Natural killer cell (primary cell): Measurements from ENCODE around the gene IL1RL1. TPM values are rescaled to one million over a fixed set of nuclear protein-coding genes. Genes with fewer than 3 reads are reported as not detected.

Experiments used
- ATAC-seq, 3 donors: fragments of 150-1000 bp in 2 of 3; fragments of 200-7000 bp in 1 of 3; cut with Tn5 transposase; 1 replicate in 1 of 3; 2 replicates in 2 of 3; pipeline ENCODE4 v1.10.0; 2021; ENCODE audit warnings: mild to moderate bottlenecking in 2 of 3, moderate library complexity in 2 of 3
- DNase-seq, 2 donors: peaks; one replicate each; pipeline versions ENCODE4 v3.0.0 to v3.0.0-alpha.2; 2013 to 2021; ENCODE audit warnings: mixed read lengths in 1 of 2
- H3K27ac ChIP-seq: one replicate; pipeline ENCODE4 v1.5.1; 2013; ENCODE audit warnings: mild to moderate bottlenecking, low read length
- H3K27me3 ChIP-seq: one replicate; pipeline ENCODE4 v1.6.1; 2013; ENCODE audit warnings: low read length; ENCODE audit not compliant: control insufficient read depth, insufficient read depth
- H3K36me3 ChIP-seq: one replicate; pipeline ENCODE4 v1.6.1; 2013; ENCODE audit warnings: low read length; ENCODE audit not compliant: control insufficient read depth, insufficient read depth
- H3K4me1 ChIP-seq: one replicate; pipeline ENCODE4 v1.6.1; 2013; ENCODE audit warnings: low read length; ENCODE audit not compliant: control insufficient read depth, insufficient read depth
- H3K4me3 ChIP-seq: one replicate; pipeline ENCODE4 v1.5.1; 2013; ENCODE audit warnings: low read length
- H3K9me3 ChIP-seq: one replicate; pipeline ENCODE4 v1.6.1; 2013; ENCODE audit warnings: low read length; ENCODE audit not compliant: control insufficient read depth, insufficient read depth
- H3K27ac Mint-ChIP-seq, 2 donors: one replicate each; pipeline ENCODE4 v1.8.0; 2022; ENCODE audit warnings: mild to moderate bottlenecking in 2 of 2, mixed read lengths in 2 of 2, moderate library complexity in 1 of 2
- H3K27me3 Mint-ChIP-seq, 2 donors: one replicate each; pipeline ENCODE4 v1.8.0; 2022; ENCODE audit warnings: low read depth in 2 of 2, mixed read lengths in 2 of 2
- H3K36me3 Mint-ChIP-seq: one replicate; pipeline ENCODE4 v1.8.0; 2022; ENCODE audit warnings: mixed read lengths
- H3K4me1 Mint-ChIP-seq, 2 donors: one replicate each; pipeline ENCODE4 v1.8.0; 2022; ENCODE audit warnings: mixed read lengths in 2 of 2
- H3K4me3 Mint-ChIP-seq: one replicate; pipeline ENCODE4 v1.8.0; 2022; ENCODE audit warnings: mild to moderate bottlenecking, moderate library complexity, mixed read lengths
- H3K9me3 Mint-ChIP-seq, 2 donors: one replicate each; pipeline ENCODE4 v1.8.0; 2022; ENCODE audit warnings: mixed read lengths in 2 of 2
- WGBS: methylation state at CpG from one replicate; pipeline ENCODE4 v1.1.7; 2013; ENCODE audit warnings: missing lambda C conversion rate; ENCODE audit not compliant: insufficient coverage; 5-methylcytosine and 5-hydroxymethylcytosine counted together
- intact Hi-C: fragments of 100-400 bp; cut with micrococcal nuclease; formaldehyde crosslinking; loops from one replicate; pipeline ENCODE4 v1.14.2; 2022
- total RNA-seq, 4 donors: library from RNA; stranded (reverse); fragments of 120-200 nt in 1 of 4; gene quantifications; one replicate each; pipeline versions ENCODE4 v1.2.3 to v1.2.4, GENCODE V29; 2013 to 2022
- TF ChIP-seq, protein P1 (sequence below): fragments of 200-600 bp; IDR thresholded peaks from one replicate; pipeline ENCODE4 v1.8.0; 2022; ENCODE audit warnings: antibody characterized with exemption

Gene IL1RL1
- total RNA-seq: 10 to 100 TPM in 1 of 3 donors, 1 to 10 TPM in 1, under 1 TPM in 1; 0.49 to 68.1 (median 2.2) TPM
- 0.45 TPM for total RNA-seq (2013)

DNA sequence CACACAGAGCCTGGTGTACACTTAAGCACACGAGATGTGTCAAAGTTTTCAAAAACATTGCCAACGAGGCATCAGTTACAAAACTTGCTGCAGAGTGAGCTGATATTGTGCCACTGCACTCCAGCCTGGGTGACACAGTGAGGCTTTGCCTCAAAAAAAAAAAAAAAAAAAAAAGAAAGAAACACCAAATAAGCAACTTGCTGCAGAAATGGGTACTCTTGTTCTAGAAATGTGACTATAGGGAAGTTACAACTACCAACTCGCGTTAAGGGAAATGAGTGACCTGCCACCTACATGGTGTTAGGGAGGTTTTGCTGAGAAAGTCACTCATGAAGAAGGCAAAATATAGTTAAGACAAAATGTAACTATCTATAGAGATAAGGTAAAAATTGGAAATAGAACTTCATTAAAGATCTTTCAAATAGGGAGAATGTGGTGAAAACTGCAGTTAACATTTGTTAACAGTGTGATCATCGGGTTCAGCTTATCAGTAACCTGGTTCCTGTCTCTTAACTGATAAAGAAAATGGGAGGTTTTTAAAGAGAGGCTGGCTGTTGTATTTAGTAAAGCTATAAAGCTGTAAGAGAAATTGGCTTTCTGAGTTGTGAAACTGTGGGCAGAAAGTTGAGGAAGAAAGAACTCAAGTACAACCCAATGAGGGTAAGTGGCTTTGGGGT, at the start of gene IL1RL1:
Gene IL1RL1, plus strand, starts transcription at position 600 of the 677 bp plus-strand sequence. CDS start 26,702 bp downstream, outside the sequence.
- Mint-ChIP-seq H3K27me3 (peaks cover 0 to 5% of the 10 kb centered on the region in 2 donors), H3K36me3 (no peaks in the 10 kb centered on the region), H3K27ac (peak within 1 kb of the TSS; percentile 57 to 70), H3K4me1 (peaks cover 21 to 36% of the 10 kb centered on the region in 2 donors), H3K4me3 (no peak within 1 kb of the TSS), H3K9me3 (no peaks in the 10 kb centered on the region)
- intact Hi-C loops: no loop called here
- Histone ChIP-seq H3K4me1 (peaks cover 7% of the 10 kb centered on the region), H3K9me3 (no peaks in the 10 kb centered on the region), H3K4me3 (no peak within 1 kb of the TSS), H3K27me3 (no peaks in the 10 kb centered on the region), H3K36me3 (no peaks in the 10 kb centered on the region), H3K27ac (no peak within 1 kb of the TSS)
- DNase-seq (no peak), ATAC-seq (peak; percentile 67 to 73 (median 70))
- 48% methylated on average over 5 of the region's 5 CpGs for WGBS
- TF ChIP-seq, protein P1, sequence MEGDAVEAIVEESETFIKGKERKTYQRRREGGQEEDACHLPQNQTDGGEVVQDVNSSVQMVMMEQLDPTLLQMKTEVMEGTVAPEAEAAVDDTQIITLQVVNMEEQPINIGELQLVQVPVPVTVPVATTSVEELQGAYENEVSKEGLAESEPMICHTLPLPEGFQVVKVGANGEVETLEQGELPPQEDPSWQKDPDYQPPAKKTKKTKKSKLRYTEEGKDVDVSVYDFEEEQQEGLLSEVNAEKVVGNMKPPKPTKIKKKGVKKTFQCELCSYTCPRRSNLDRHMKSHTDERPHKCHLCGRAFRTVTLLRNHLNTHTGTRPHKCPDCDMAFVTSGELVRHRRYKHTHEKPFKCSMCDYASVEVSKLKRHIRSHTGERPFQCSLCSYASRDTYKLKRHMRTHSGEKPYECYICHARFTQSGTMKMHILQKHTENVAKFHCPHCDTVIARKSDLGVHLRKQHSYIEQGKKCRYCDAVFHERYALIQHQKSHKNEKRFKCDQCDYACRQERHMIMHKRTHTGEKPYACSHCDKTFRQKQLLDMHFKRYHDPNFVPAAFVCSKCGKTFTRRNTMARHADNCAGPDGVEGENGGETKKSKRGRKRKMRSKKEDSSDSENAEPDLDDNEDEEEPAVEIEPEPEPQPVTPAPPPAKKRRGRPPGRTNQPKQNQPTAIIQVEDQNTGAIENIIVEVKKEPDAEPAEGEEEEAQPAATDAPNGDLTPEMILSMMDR: no peak

DNA sequence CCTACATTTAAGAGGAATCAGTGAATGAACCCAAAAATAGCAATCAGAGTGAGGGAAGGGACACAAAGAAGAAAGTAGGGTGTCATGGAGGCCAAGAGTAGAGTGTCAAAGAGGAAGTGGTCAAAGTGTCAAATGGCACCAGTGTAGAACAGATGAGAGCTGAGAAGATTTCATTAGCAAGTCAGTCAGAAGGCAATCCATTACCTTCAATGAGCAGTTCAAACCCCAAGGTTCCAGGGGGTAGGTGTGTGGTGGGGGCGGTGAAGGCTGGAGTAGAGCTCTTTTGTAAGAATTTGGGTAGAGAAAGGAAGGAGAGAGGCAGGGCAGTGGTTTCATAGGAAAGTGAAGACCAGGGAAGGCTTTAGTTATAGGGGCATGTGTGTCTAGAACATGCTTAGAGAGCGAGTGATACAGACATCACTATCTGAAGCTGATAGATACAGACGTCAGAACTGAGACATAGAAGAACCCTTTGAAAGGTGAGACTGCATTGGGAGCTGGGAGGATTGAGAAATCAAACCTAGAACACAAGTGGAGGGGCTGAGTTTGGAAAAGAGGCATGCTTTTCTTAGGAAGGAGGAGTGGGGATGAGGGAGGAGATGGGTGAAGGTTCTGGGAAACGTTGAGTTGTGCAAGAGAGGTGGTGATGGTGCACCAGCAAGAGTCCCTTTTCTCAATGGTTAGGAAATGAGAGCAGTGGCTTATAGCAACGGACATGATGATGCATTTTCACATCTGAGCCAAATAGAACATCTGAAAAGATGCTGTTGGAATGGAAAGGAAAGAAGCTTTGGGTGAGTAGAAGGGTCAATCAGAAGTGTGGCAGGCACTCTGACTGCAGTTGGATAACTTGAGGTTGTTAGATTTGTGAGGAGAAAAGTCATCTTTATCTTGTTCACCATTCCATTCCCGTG, 48.9 kb upstream of the IL1RL1 start:
- ATAC-seq (peak; percentile 67 to 84 (median 77)), DNase-seq (peak in 1 of 2 donors; percentile 40)
- H3K4me3 Mint-ChIP-seq: no peak overlapping the region
- no peak overlapping the region for H3K27ac Mint-ChIP-seq
- intact Hi-C loops: loop anchor here (2.0 to 5.0 kb wide), 3 partner anchors 35 to 340 kb away; no protein-coding TSS in a partner anchor
- no peaks in the 10 kb centered on the region for H3K9me3 ChIP-seq
- H3K27me3 ChIP-seq: no peaks in the 10 kb centered on the region
- H3K4me1 ChIP-seq: peaks cover 58% of the 10 kb centered on the region
- no peak overlapping the region for H3K4me3 ChIP-seq
- H3K36me3 Mint-ChIP-seq: no peaks in the 10 kb centered on the region
- H3K36me3 ChIP-seq: no peaks in the 10 kb centered on the region
- H3K9me3 Mint-ChIP-seq: peaks cover 3% of the 10 kb centered on the region in 2 donors
- peak overlapping the region; percentile 40 for H3K27ac ChIP-seq
- WGBS: 64% methylated on average over 5 of the region's 6 CpGs
- TF ChIP-seq, protein P1: no peak
- H3K27me3 Mint-ChIP-seq: no peaks in the 10 kb centered on the region
- H3K4me1 Mint-ChIP-seq: peaks cover 33 to 43% of the 10 kb centered on the region in 2 donors

DNA sequence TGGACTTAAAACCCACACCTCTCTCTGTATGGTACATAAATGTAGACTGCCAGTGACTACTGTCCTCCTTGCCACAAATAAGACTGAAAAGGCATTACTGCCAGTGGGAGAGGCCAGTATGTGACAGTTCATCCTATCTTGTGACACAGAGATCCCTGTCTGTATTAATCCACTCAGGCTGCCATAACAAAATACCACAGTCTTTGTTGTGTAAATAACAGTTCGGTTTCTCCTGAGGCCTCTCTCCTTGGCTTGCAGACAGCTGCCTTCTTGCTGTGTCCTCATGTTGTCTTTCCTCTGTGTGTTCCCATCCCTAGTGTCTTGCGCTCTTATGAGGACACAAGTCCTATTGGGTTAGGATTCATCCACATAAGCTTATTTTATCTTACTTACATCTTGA, 46.4 kb upstream of the IL1RL1 start:
- Mint-ChIP-seq H3K36me3 (no peaks in the 10 kb centered on the region), H3K27ac (no peak overlapping the region), H3K4me3 (peak overlapping the region; percentile 21), H3K27me3 (peaks cover 0 to 3% of the 10 kb centered on the region in 2 donors), H3K4me1 (peaks cover 16 to 21% of the 10 kb centered on the region in 2 donors), H3K9me3 (no peaks in the 10 kb centered on the region)
- H3K4me3 ChIP-seq: no peak overlapping the region
- intact Hi-C loops: loop anchor here (5.0 kb wide), 2 partner anchors 32 to 337 kb away; no protein-coding TSS in a partner anchor
- peak in 1 of 3 donors; percentile 4 for ATAC-seq
- H3K9me3 ChIP-seq: no peaks in the 10 kb centered on the region
- WGBS: 89% methylated on average over 2 of the region's 2 CpGs
- peaks cover 47% of the 10 kb centered on the region for H3K4me1 ChIP-seq
- no peaks in the 10 kb centered on the region for H3K27me3 ChIP-seq
- TF ChIP-seq, protein P1: no peak
- H3K36me3 ChIP-seq: no peaks in the 10 kb centered on the region
- no peak overlapping the region for H3K27ac ChIP-seq
- no peak for DNase-seq
